ENCODE results near the gene WASHC2C. TPM values are rescaled to one million over a fixed set of nuclear protein-coding genes. Genes with fewer than 3 reads are reported as not detected.
"Not testable (repeated sequence)": the region's sequence is repeated elsewhere in the genome, so short reads cannot be mapped to it uniquely, and the experiment has no call there.

Gene WASHC2C
- total RNA-seq, 1 donor from 2014 or later, result 30.3 TPM

GRCh38 chr10:45817130-45817859 is 90.2 kb downstream of the WASHC2C start:
- no peaks in the 10 kb centered on the region for H3K36me3 ChIP-seq
- H3K4me1 ChIP-seq, result no peaks in the 10 kb centered on the region
- intact Hi-C loops (cut with micrococcal nuclease), result no loop called here
- TF ChIP-seq CTCF (IDR thresholded peaks at IDR 0.05; ENCODE audit: borderline replicate concordance), result no peak
- DNase-seq, result no peak
- no peak overlapping the region for H3K27ac ChIP-seq (replicated peaks)
- H3K4me3 ChIP-seq, result no peak overlapping the region
- no peaks in the 10 kb centered on the region for H3K27me3 ChIP-seq (ENCODE audit: low read depth)
- peaks cover 8% of the 10 kb centered on the region for H3K9me3 ChIP-seq (replicated peaks)

GRCh38 chr10:45817912-45818311 is 90.8 kb downstream of the WASHC2C start:
- intact Hi-C loops (cut with micrococcal nuclease), result no loop called here
- H3K27ac ChIP-seq (replicated peaks), result no peak overlapping the region
- no peak overlapping the region for H3K4me3 ChIP-seq
- peaks cover 8% of the 10 kb centered on the region for H3K9me3 ChIP-seq (replicated peaks)
- no peak for TF ChIP-seq CTCF (IDR thresholded peaks at IDR 0.05; ENCODE audit: borderline replicate concordance)
- no peaks in the 10 kb centered on the region for H3K4me1 ChIP-seq
- H3K36me3 ChIP-seq, result no peaks in the 10 kb centered on the region
- DNase-seq, result no peak
- no peaks in the 10 kb centered on the region for H3K27me3 ChIP-seq (ENCODE audit: low read depth)

- Histone ChIP-seq H3K27me3 (ENCODE audit: low read depth) (no peaks in the 10 kb centered on the region), H3K4me3 (no peak overlapping the region), H3K27ac (replicated peaks) (no peak overlapping the region), H3K4me1 (no peaks in the 10 kb centered on the region), H3K36me3 (no peaks in the 10 kb centered on the region), H3K9me3 (replicated peaks) (peaks cover 8% of the 10 kb centered on the region)
- no peak for TF ChIP-seq CTCF (IDR thresholded peaks at IDR 0.05; ENCODE audit: borderline replicate concordance)
- intact Hi-C loops (cut with micrococcal nuclease), result no loop called here
- no peak for DNase-seq
These were observed 92.5 kb downstream of the WASHC2C start for GRCh38 chr10:45819552-45819951.

GRCh38 chr10:45820107-45820830 is 93.2 kb downstream of the WASHC2C start:
- H3K36me3 ChIP-seq; H3K4me3 ChIP-seq; intact Hi-C loops (cut with micrococcal nuclease); DNase-seq; H3K4me1 ChIP-seq; H3K27me3 ChIP-seq (ENCODE audit: low read depth); H3K9me3 ChIP-seq (replicated peaks); H3K27ac ChIP-seq (replicated peaks): not testable (repeated sequence)

GRCh38 chr10:45822918-45823317 is 95.9 kb downstream of the WASHC2C start:
- H3K9me3 ChIP-seq (replicated peaks); DNase-seq; H3K27ac ChIP-seq (replicated peaks); H3K27me3 ChIP-seq (ENCODE audit: low read depth); H3K4me3 ChIP-seq; H3K4me1 ChIP-seq; H3K36me3 ChIP-seq; intact Hi-C loops (cut with micrococcal nuclease): not testable (repeated sequence)

Other genes starting within 250 kb of the WASHC2C start
- gene ZFAND4, start 54.5 kb upstream of the WASHC2C start, total RNA-seq, result 11.1 TPM
- gene AGAP4, start 120.2 kb downstream of the WASHC2C start, total RNA-seq, result 6.0 TPM
- 83.5 TPM for gene TIMM23, start 245.2 kb downstream of the WASHC2C start, total RNA-seq

All from left ventricle myocardium inferior (tissue), 1 donor.